HG02884 (cell line): ENCODE measurements around the gene NCKAP5.

Experiments
- ATAC-seq: cut with Tn5 transposase; IDR thresholded peaks from one replicate; pipeline ENCODE4 v1.9.1; 2021; ENCODE audit warnings: mild to moderate bottlenecking, moderate library complexity; ENCODE audit not compliant: unreplicated experiment

The NCKAP5 gene

GRCh38 chr2:133360190-133360589 lies 208.1 kb downstream of the NCKAP5 start:
- ATAC-seq: no peak

- ATAC-seq: no peak
Observed at GRCh38 chr2:133352719-133353118, 215.5 kb downstream of the NCKAP5 start.

- no peak for ATAC-seq
Observed at GRCh38 chr2:133346654-133347053, 221.6 kb downstream of the NCKAP5 start.

- no peak for ATAC-seq
Observed at GRCh38 chr2:133345638-133346037, 222.6 kb downstream of the NCKAP5 start.

- ATAC-seq: no peak
Observed at GRCh38 chr2:133344849-133345248, 223.4 kb downstream of the NCKAP5 start.

- ATAC-seq: no peak
Observed at GRCh38 chr2:133343018-133343352, 225.3 kb downstream of the NCKAP5 start.

GRCh38 chr2:133342286-133343017 lies 225.8 kb downstream of the NCKAP5 start:
- ATAC-seq: no peak

GRCh38 chr2:133341575-133341974 lies 226.7 kb downstream of the NCKAP5 start:
- no peak for ATAC-seq

- no peak for ATAC-seq
Observed at GRCh38 chr2:133338224-133338623, 230.0 kb downstream of the NCKAP5 start.

- no peak for ATAC-seq
Observed at GRCh38 chr2:133334923-133335322, 233.3 kb downstream of the NCKAP5 start.

- no peak for ATAC-seq
Observed at GRCh38 chr2:133333181-133333580, 235.1 kb downstream of the NCKAP5 start.

GRCh38 chr2:133331436-133331835 lies 236.8 kb downstream of the NCKAP5 start:
- no peak for ATAC-seq

- ATAC-seq: no peak
Observed at GRCh38 chr2:133326652-133327397, 241.4 kb downstream of the NCKAP5 start.

- ATAC-seq: no peak
Observed at GRCh38 chr2:133324150-133324561, 244.1 kb downstream of the NCKAP5 start.

GRCh38 chr2:133322909-133323308 lies 245.4 kb downstream of the NCKAP5 start:
- no peak for ATAC-seq

GRCh38 chr2:133317178-133317577 lies 251.1 kb downstream of the NCKAP5 start:
- ATAC-seq: no peak

GRCh38 chr2:133316557-133316956 lies 251.7 kb downstream of the NCKAP5 start:
- no peak for ATAC-seq

GRCh38 chr2:133315280-133315679 lies 253.0 kb downstream of the NCKAP5 start:
- ATAC-seq: no peak

- no peak for ATAC-seq
Observed at GRCh38 chr2:133314795-133315194, 253.5 kb downstream of the NCKAP5 start.

- ATAC-seq: no peak
Observed at GRCh38 chr2:133312038-133312729, 256.1 kb downstream of the NCKAP5 start.

GRCh38 chr2:133306236-133306635 lies 262.0 kb downstream of the NCKAP5 start:
- no peak for ATAC-seq

- no peak for ATAC-seq
Observed at GRCh38 chr2:133304344-133304743, 263.9 kb downstream of the NCKAP5 start.
